HG02759 (cell line): ENCODE measurements around the gene KY.

Experiments used
- ATAC-seq: cut with Tn5 transposase; IDR thresholded peaks from one replicate; pipeline ENCODE4 v1.9.1; 2021; ENCODE audit warnings: mild to moderate bottlenecking, moderate library complexity; ENCODE audit not compliant: unreplicated experiment

KY gene

GRCh38 chr3:134650431-134651346 is at the start of gene KY:
Gene KY, minus strand, starts transcription at chr3:134651022. Its CDS starts 62 bp downstream, at chr3:134650960.
- ATAC-seq = no peak

- no peak for ATAC-seq
Observed at GRCh38 chr3:134699721-134700120, 48.9 kb upstream of the KY start.

GRCh38 chr3:134699141-134699711 is 48.4 kb upstream of the KY start:
- ATAC-seq = no peak

DNA sequence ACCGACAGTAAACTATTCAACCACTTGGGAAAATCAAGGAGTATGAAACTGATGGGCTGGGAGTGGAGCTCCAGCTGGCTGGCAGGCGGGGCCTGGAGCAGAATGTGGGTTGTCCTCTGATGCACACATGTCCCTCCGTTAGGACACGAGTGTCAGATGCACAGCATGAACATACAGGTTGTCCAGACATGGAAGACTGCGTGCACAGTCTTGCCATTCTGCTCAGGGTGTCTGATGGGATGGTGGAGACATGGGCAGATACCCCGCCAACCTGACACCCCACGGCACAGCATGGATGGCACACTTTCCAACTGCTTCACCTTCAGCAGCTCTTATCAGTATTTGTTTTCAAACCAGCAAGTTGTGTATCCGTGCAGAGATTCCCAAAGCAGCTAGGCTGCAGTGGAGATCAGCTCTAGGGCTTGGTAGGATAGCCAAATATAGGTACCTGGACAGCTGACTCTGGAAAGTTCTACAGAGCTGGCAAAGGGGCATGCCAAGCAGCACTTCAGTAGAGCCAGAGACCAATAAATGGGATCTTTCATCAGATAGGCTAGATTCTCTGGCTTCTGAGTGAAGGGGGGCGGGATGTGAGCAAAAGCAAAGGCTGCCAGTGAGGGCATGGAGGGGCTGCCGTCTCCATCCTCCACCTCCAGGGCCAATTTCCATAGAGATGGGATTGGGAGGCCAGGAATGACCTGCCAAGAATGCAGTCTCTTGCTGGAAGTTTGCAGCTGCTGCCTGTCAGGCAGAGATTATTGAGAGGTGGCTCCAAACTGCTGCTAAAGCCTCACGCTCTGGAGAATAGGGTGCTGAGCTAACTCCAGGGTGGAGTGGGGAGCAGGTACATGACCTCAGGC is 47.2 kb upstream of the KY start:
- ATAC-seq = no peak

GRCh38 chr3:134696155-134696554 is 45.3 kb upstream of the KY start:
- ATAC-seq = no peak

DNA sequence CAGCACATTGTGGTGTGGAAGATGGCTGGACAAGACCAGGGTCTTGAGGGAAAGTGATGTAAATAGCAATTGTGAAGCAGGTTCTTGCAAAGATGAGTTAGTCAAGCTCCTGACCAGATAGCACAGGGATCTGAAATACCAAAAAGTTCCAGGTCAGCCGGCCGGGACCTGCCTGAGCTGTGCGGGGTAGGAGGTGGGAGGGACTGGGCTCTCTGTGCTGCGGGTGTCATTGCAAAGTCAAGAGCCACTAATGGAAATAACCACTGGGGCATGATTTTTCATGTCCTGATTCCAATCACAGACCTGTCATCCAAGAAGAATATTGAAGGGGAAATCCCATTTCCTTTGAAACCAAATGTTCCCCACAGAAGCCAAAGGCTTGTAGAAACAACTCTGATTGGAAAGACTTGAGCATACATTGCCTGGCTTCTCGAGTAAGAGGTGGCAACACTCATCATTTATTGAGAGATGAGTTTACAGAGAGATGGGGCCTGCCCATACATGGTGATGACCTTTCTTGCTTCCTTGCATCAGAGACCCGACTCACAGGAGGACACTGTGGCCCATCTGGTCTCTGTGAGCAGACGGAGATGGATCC is 44.2 kb upstream of the KY start:
- ATAC-seq = no peak

DNA sequence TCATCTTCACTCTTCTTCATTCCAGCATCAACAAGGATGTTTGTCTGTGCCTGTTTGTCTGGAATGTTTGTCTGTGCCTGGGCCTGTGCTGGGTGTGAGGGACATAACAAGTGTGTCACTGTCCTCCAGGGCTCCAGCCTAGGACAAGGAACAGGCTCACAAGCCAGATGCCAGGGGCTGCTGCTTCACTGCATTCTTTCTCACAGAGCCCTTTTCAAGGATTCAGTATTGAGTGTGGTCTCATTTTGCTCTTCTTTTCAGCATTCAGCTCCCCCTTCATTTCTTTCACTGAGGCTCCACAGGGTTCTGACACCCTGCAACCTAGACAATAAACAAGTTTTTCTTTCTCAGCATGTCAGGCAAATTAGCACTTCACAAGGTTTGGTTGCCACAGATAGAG is 43.6 kb upstream of the KY start:
- no peak for ATAC-seq

DNA sequence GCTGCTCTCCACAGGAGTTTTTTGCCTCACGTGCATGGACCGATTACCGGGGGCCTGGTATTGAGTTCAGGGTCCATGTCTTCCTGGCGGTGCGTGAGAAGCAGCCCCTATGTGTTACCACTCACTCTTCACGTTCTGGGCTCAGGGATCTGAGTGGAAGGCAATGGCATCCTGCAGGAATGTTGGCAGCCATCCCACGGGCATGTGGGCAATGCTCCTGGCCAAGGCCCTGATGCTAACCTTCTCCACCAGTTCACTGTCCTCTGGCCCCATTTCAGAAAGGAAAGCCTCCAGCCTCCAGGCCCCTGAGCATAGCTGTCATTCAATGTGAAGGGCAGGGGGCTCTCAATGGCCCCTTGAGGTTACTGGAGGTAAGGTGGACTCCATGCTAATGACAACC is 43.0 kb upstream of the KY start:
- ATAC-seq = no peak

DNA sequence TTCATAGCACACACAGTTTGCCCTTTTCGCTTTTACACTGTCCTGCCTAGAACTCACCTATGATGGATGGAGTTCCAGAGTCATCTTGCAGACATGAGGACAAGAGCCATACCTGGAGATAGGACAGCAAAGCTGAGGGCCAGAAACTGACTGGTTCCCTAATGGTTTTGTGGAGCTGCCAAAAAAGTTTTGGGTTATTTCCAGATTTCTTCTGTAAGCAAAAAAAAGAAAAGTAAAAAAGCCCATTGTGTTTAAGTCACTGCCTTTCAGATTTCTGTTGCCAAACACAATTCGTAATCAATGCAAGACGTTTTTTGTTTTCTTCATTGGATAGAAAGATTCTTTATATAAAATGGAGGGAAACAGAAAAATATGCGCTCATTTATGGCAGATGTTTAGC is 42.4 kb upstream of the KY start:
- ATAC-seq = no peak

DNA sequence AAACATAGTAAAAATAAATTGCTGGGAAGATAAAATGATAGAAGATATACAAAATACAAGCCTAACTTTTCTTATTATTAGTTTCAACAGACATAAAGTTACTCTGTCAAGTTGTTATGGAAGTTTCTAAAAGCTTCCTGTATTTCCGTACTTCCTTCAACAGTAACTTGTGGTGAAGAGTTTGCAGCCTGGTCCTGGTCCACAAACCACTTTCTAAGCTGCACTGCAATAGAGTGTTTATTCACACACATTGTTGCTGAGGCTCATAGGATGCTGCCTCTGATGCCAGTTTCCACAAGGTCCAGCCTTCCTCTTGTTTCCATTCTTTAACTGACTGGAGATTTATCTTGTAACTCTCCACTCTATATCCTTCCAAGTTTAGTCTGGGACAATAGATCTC is 39.4 kb upstream of the KY start:
- no peak for ATAC-seq

DNA sequence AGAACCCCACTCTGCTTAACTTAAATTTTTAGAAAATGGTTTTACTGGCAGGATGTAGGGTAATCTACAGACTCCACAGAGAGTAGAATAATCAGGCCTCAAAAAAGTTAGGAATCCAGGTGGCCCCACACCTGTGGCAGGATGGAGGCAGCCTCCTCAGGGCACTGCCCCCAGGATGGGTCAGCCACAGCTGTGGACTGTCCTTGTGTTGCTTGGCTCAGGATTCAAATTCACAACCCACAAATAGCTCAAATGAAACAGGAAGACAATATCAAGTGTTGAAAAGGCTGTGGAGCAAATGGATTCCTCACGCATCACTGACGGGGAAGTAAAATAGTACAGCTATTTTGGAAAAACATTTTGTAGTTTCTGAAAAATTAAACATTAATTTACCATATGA is 36.8 kb upstream of the KY start:
- no peak for ATAC-seq

- no peak for ATAC-seq
Observed at GRCh38 chr3:134685929-134686802, 35.3 kb upstream of the KY start.

DNA sequence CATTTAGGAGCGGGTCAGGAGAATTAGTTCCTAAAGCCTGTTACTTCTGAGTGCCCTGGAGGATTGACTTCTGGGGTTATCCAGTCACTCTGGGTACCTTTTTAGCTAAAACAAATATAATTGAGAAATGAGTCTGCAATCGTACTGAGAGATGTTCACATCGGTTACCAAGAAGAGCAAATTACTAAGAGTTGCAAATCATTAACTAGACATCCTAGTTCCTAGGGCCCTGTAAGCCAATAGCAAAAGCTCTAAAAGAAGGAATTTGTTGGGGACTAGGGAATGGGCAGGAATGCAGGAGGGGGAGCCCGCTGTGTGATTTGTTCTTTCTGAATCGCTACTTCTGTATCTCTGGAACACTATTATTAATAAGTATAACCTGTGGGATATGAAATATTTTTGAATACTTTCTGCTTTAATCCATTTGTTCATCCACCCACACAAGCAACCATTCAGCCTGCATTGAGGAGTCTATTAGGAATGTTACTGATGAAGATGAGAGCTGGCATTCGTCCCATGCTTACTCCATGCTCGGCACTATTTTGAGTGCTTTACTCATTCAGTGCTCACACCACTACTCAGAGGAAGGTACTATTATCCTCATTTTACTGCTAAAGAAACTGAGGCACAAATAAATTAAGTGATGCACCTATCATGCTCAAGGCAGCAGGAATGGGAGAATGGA is 31.5 kb upstream of the KY start:
- no peak for ATAC-seq

- ATAC-seq = no peak
Observed at GRCh38 chr3:134681522-134681900, 30.7 kb upstream of the KY start.

DNA sequence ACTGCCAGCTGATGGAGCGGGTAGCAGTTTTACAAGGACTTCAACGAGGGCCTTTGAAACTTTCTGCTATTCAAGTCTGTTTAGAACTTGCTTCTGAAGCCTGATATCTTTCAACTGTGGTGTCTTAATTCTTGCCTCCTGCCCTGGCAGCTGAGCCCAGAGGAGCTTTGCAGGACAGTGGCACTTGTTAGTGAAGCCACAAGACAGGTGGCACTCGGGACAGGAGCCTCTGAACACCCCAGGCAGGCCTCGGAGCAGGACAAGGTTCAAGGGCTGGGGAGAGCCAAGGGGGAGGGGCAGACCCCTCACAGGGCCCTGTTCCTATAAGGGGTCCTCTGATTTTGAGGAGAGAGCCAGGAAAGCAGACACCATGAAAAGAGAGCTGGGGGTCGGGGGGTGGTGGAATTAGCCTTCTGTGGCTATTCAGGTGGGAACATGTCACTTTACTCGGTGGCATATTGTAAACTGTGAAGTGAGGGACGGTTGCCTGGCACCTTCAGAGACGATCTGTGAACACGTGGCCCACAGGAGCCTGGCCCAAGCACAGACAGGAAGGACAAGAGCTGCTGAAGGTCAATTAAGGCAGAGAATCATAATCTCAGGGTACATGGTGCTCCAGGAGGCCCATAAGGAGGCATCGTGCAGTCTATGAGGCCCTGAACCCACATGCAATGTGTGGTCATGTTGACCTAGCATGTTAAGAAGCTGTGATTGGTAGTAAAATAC is 30.1 kb upstream of the KY start:
- no peak for ATAC-seq

GRCh38 chr3:134677987-134678308 is 27.1 kb upstream of the KY start:
- ATAC-seq = no peak

DNA sequence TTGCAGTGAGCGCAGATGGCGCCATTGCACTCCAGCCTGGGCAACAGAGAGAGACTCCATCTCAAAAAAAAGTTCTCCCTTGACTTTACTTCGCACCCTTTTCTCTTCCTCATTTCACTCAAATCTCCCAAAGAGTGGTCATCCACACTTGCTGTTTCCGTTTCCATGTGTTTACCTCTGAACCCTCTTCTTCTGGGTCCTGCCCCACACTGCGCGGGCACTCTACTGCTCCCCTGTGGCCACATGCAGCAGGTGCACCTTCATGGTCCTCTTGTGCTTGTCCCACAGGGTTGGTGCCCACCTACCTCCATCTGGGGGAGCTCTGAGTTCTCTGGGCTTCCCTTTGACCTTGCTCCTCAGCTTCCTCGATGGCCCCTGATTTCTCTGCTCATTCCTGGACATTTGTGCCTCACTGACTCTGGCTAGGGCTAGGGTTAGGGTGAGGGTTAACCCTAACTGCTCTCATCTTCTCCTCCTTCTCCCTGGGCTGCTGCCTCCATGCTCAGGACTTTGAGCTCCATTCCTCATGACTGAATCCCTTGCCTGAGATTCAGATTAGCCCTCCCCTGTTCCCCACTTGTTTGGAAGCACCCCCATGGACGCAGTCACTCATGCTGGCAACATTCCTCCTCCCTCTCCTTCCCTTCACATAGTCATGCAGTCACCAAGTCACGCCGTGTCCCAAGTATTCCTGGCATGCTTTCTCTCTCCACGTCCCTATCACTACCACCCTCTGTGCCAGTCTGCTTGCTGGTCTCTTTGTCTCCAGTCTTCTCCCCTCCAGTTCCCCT is 26.6 kb upstream of the KY start:
- no peak for ATAC-seq

DNA sequence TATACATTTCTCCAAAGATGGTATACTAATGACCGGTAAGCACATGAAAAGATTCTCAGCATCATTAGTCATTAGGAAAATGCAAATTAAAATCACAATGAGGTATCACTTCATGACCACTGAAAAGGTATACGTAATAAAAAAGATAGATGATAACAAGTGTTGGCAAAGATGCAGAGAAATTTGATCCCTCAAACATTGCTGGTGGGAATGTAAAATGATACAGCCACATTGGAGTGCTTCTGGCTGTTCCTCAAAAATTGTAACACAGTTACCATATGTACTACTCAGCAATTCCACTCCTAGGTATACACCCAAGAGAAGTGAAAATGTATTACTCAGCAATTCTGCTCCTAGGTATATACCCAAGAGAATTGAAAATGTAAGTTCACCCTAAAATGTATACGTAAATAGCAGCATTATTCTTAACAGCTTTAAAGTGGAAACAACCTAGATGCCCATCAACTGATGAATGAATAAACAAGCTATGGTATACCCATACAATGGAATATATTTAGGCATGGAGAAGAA is 25.0 kb upstream of the KY start:
- no peak for ATAC-seq
